K562 (cell line): ENCODE measurements around the gene DAB1. TPM values are rescaled to one million over a fixed set of nuclear protein-coding genes. Genes with fewer than 3 reads are reported as not detected.

ENCODE experiments used
- ATAC-seq: fragments of 200-7000 bp; cut with Tn5 transposase; 3 replicates; pipeline ENCODE4 v1.9.1; 2020; ENCODE audit warnings: moderate library complexity
- BruUV-seq: library from RNA; stranded (reverse); fragments of 400-500 nt; replicated peaks from 2 replicates; lab custom pipeline; 2021; lab: Mats Ljungman, UMichigan
- CTCF ChIA-PET: fragments of 300-600 bp; formaldehyde crosslinking; extraction: SDS; loops from one replicate; lab custom pipeline; 2021; ENCODE audit warnings: low intra/inter-chr PET ratio; lab: Yijun Ruan, JAX
- POLR2A ChIA-PET: fragments of 300-600, 350-650 bp; sonication (Branson Sonifier 250); formaldehyde crosslinking; extraction: SDS; loops from one replicate; lab custom pipeline; 2021; ENCODE audit warnings: antibody characterized with exemption, inconsistent platforms; lab: Yijun Ruan, JAX
- DNase-seq, 4 experiments: peaks; one replicate each; pipeline versions ENCODE4 v3.0.0 to v3.0.0-alpha.2; 2011 to 2018; ENCODE audit warnings: low spot score in 3 of 4, mixed read lengths in 3 of 4; ENCODE audit errors: extremely low read depth in 1 of 4
- FAIRE-seq: peaks from 2 replicates; lab custom pipeline; 2011; peaks lifted over from hg19 to GRCh38; lab: Jason Lieb, UNC
- H2AFZ ChIP-seq: 2 replicates; pipeline ENCODE4 v1.6.0; 2011; ENCODE audit warnings: low read depth, low read length, control low read depth, inconsistent platforms
- H3K27ac ChIP-seq: fragments of 200-600 bp; 3 replicates; pipeline ENCODE4 v1.8.0; 2011; ENCODE audit warnings: low read depth, mild to moderate bottlenecking, control low read depth, inconsistent platforms, low read length, moderate library complexity, mixed read lengths; ENCODE audit errors: extremely low read depth
- H3K27me3 ChIP-seq, 2 experiments: fragments of 300-600 bp in 1 of 2; 2 replicates in 1 of 2; 3 replicates in 1 of 2; pipeline versions ENCODE4 v1.6.0 to v1.8.0; 2011; ENCODE audit warnings: inconsistent platforms in 2 of 2, low read length in 2 of 2, mild to moderate bottlenecking in 1 of 2, mixed read lengths in 1 of 2, moderate library complexity in 1 of 2; ENCODE audit not compliant: control insufficient read depth in 2 of 2, insufficient read depth in 2 of 2
- H3K36me3 ChIP-seq: fragments of 300-600 bp; 3 replicates; pipeline ENCODE4 v1.8.0; 2011; ENCODE audit warnings: mild to moderate bottlenecking, low read length, inconsistent platforms; ENCODE audit not compliant: control insufficient read depth, insufficient read depth
- H3K4me1 ChIP-seq, 2 experiments: fragments of 200-600 bp in 1 of 2; replicated peaks in 1 of 2; 2 replicates in 1 of 2; 3 replicates in 1 of 2; pipeline versions ENCODE4 v1.5.1 to v1.8.0; 2011; ENCODE audit warnings: inconsistent platforms in 2 of 2, low read length in 2 of 2, mild to moderate bottlenecking in 1 of 2, mixed read lengths in 1 of 2, moderate library complexity in 1 of 2; ENCODE audit not compliant: control insufficient read depth in 2 of 2, insufficient read depth in 2 of 2
- H3K4me2 ChIP-seq: 2 replicates; pipeline ENCODE4 v1.6.1; 2011; ENCODE audit warnings: low read length, control low read depth, inconsistent platforms, mixed read lengths; ENCODE audit not compliant: insufficient read depth
- H3K4me3 ChIP-seq: fragments of 200-600 bp; sonication (generic), shearing (Covaris generic); 2 replicates; pipeline ENCODE4 v1.5.1; 2016; ENCODE audit warnings: control low read depth, inconsistent platforms
- H3K79me2 ChIP-seq: fragments of 200-600 bp; 3 replicates; pipeline ENCODE4 v1.8.0; 2011; ENCODE audit warnings: low read length, inconsistent platforms; ENCODE audit not compliant: control insufficient read depth, insufficient read depth
- H3K9ac ChIP-seq, 2 experiments: 2 replicates each; pipeline versions ENCODE4 v1.6.0 to v1.6.1; 2011; ENCODE audit warnings: low read depth in 2 of 2, low read length in 2 of 2, control low read depth in 1 of 2, inconsistent platforms in 1 of 2, mild to moderate bottlenecking in 1 of 2, mixed read lengths in 1 of 2; ENCODE audit not compliant: insufficient read depth in 1 of 2
- H3K9me1 ChIP-seq: one replicate; pipeline ENCODE4 v1.6.0; 2011; ENCODE audit warnings: inconsistent platforms, mild to moderate bottlenecking, low read length, moderate library complexity; ENCODE audit not compliant: control insufficient read depth, insufficient read depth
- H3K9me3 ChIP-seq: replicated peaks from 2 replicates; pipeline ENCODE4 v1.5.1; 2011; ENCODE audit warnings: low read depth, low read length, inconsistent platforms; ENCODE audit not compliant: control insufficient read depth, insufficient read depth
- H4K20me1 ChIP-seq: replicated peaks from 2 replicates; pipeline ENCODE4 v1.6.1; 2011; ENCODE audit warnings: low read length, inconsistent platforms, mixed read lengths; ENCODE audit not compliant: control insufficient read depth, insufficient read depth
- CHD1 ChIP-seq: fragments of 200-600 bp; sonication (generic); IDR thresholded peaks from one replicate; pipeline ENCODE4 v1.6.1; 2012; ENCODE audit warnings: mild to moderate bottlenecking, moderate library complexity, low read length, inconsistent platforms
- ETV6 ChIP-seq, 3 experiments: fragments of 150-350 bp in 1 of 3; sonication (generic) in 1 of 3; formaldehyde crosslinking in 1 of 3; IDR thresholded peaks; 2 replicates each; pipeline versions ENCODE4 v1.6.1 to v1.8.0; 2014 to 2022; ENCODE audit warnings: borderline replicate concordance in 2 of 3, low read depth in 2 of 3, antibody characterized with exemption in 1 of 3, low read length in 1 of 3, mild to moderate bottlenecking in 1 of 3, missing genetic modification reagents in 1 of 3
- MLLT1 ChIP-seq, 2 experiments: fragments of 450-650 bp; IDR thresholded peaks; 2 replicates each; pipeline ENCODE4 v1.6.1; 2016
- PTTG1 ChIP-seq: fragments of 450-650 bp; IDR thresholded peaks from 2 replicates; pipeline ENCODE4 v1.6.1; 2016; ENCODE audit warnings: low read depth, mild to moderate bottlenecking, missing genetic modification characterization, missing compliant biosample characterization
- SMARCB1 ChIP-seq: IDR thresholded peaks from 2 replicates; pipeline ENCODE4 v1.6.1; 2011; ENCODE audit warnings: improper control_type of control experiment, low read depth; ENCODE audit not compliant: insufficient read length
- SMC3 ChIP-seq: conservative IDR thresholded peaks from 2 replicates; pipeline ENCODE4 v1.6.1; 2011; ENCODE audit warnings: low read depth, low read length, improper control_type of control experiment; ENCODE audit not compliant: insufficient read depth
- SNAPC5 ChIP-seq: fragments of 250-450 bp; sonication (Bioruptor Pico); IDR thresholded peaks from 2 replicates; pipeline ENCODE4 v1.8.0; 2021; ENCODE audit warnings: moderate library complexity, mild to moderate bottlenecking, inconsistent platforms
- SUPT5H ChIP-seq: fragments of 450-650 bp; IDR thresholded peaks from 2 replicates; pipeline ENCODE4 v1.6.1; 2016
- ZBTB7A ChIP-seq: IDR thresholded peaks from 2 replicates; pipeline ENCODE4 v1.6.1; 2011; ENCODE audit warnings: low read depth, mild to moderate bottlenecking, low read length, moderate library complexity, borderline replicate concordance; ENCODE audit not compliant: control insufficient read depth
- ZNF232 ChIP-seq: sonication (generic); formaldehyde crosslinking; IDR thresholded peaks from 2 replicates; pipeline ENCODE4 v1.8.0; 2022; ENCODE audit warnings: mild to moderate bottlenecking, missing genetic modification reagents
- ZNF24 ChIP-seq: fragments of 450-650 bp; IDR thresholded peaks from 2 replicates; pipeline ENCODE4 v1.6.1; 2016
- ZNF277 ChIP-seq: fragments of 250-450 bp; sonication (Bioruptor Pico); IDR thresholded peaks from 2 replicates; pipeline ENCODE4 v1.8.0; 2022; ENCODE audit warnings: inconsistent platforms, mild to moderate bottlenecking, moderate library complexity, borderline replicate concordance
- ZNF707 ChIP-seq: fragments of 250-450 bp; sonication (Bioruptor Pico); conservative IDR thresholded peaks from 2 replicates; pipeline ENCODE4 v1.8.0; 2022; ENCODE audit warnings: inconsistent platforms, mild to moderate bottlenecking, moderate library complexity
- WGBS: fragments of 100-300 bp; shearing (Covaris generic); methylation state at CpG from one replicate; pipeline ENCODE4 v1.1.6; 2016; ENCODE audit warnings: low coverage, mixed read lengths; ENCODE audit not compliant: insufficient coverage; ENCODE audit errors: missing lambda C conversion rate; 5-methylcytosine and 5-hydroxymethylcytosine counted together
- in situ Hi-C: fragments of 300-500 bp; cut with MboI; formaldehyde crosslinking; loops from 4 replicates; pipeline ENCODE4 v1.15.0; 2018; ENCODE audit warnings: inconsistent platforms, mixed read lengths
- intact Hi-C: fragments of 100-400 bp; cut with micrococcal nuclease; formaldehyde crosslinking; loops from 2 replicates; pipeline ENCODE4 v1.14.2; 2022
- polyA plus RNA-seq, 8 experiments: library from polyadenylated mRNA; depleted of rRNA in 4 of 8; stranded (reverse) in 5 of 8; unstranded in 3 of 8; fragments of >200 nt; fragmentation: Nextera tagmentation in 2 of 8; fragmentation: Illumina TruSeq in 1 of 8; extraction: Ambion mirVana in 2 of 8; extraction: Trizol in 1 of 8; gene quantifications; 2 replicates each; pipeline versions ENCODE4 v1.2.1 to v1.2.3, GENCODE V29; 2011 to 2014; ENCODE audit warnings: inconsistent platforms in 1 of 8, missing spikeins in 1 of 8
- total RNA-seq, 7 experiments: library from RNA; depleted of rRNA in 6 of 7; stranded (reverse); fragments of >200 nt in 6 of 7; fragmentation: Illumina TruSeq in 2 of 7; extraction: Trizol in 2 of 7; gene quantifications; 2 replicates each; pipeline versions ENCODE4 v1.2.1 to v1.2.3, GENCODE V29; 2011 to 2021; ENCODE audit warnings: low replicate concordance in 1 of 7

The DAB1 gene
- total and polyA plus RNA-seq, 9 of the 15 experiments (the other 6 are each of a cell fraction or from before 2014, with no cell fraction given): not detected

GRCh38 chr1:57265104-57265503 is 158.8 kb downstream of the DAB1 start:
- Histone ChIP-seq H4K20me1 (no peaks in the 10 kb centered on the region), H3K4me1 (no peaks in the 10 kb centered on the region), H3K79me2 (no peaks in the 10 kb centered on the region), H3K9me1 (no peaks in the 10 kb centered on the region), H3K4me2 (no peak overlapping the region), H3K9me3 (no peaks in the 10 kb centered on the region), H3K36me3 (no peaks in the 10 kb centered on the region), H3K9ac (no peak overlapping the region), H3K27me3 (peaks cover 0 to 19% of the 10 kb centered on the region in 2 experiments; a peak in 3 of 5 replicates), H3K4me3 (no peak overlapping the region), H3K27ac (no peak overlapping the region), H2AFZ (no peak overlapping the region)
- POLR2A ChIA-PET: no interaction called here
- in situ Hi-C loops (no loop called here), intact Hi-C loops (no loop called here)
- BruUV-seq: no TSS peak
- TF ChIP-seq CHD1: no peak
- no peak for TF ChIP-seq SNAPC5 (CRISPR knock-in tag)
- no peak for TF ChIP-seq SUPT5H
- TF ChIP-seq ZNF707 (CRISPR knock-in tag): no peak
- no peak for TF ChIP-seq PTTG1 (tag)
- no peak for TF ChIP-seq MLLT1 (IDR thresholded peaks at IDR 0.05)
- no peak for TF ChIP-seq ZBTB7A
- no peak for TF ChIP-seq SMARCB1
- no peak for TF ChIP-seq ZNF277
- TF ChIP-seq ETV6 (IDR thresholded peaks at IDR 0.05; ENCODE audit: borderline replicate concordance in 1 of 2, low read depth in 2 of 2, low read length in 1 of 2): no peak
- TF ChIP-seq ETV6 (CRISPR knock-in tag; IDR thresholded peaks at IDR 0.05; ENCODE audit: borderline replicate concordance): no peak
- TF ChIP-seq ZNF232 (CRISPR knock-in tag): no peak
- no peak for TF ChIP-seq ZNF24
- no peak for TF ChIP-seq SMC3
- FAIRE-seq (no peak), ATAC-seq (no peak), DNase-seq (no peak)
- 0% methylated on average over 4 of the region's 5 CpGs for WGBS
- CTCF ChIA-PET: no interaction called here
